ENCODE measurements around the gene BRIP1. TPM values are rescaled to one million over a fixed set of nuclear protein-coding genes. Genes with fewer than 3 reads are reported as not detected.

Gene BRIP1
- total RNA-seq, 2 experiments from 2014 or later: 1.0 to 1.9 TPM

DNA sequence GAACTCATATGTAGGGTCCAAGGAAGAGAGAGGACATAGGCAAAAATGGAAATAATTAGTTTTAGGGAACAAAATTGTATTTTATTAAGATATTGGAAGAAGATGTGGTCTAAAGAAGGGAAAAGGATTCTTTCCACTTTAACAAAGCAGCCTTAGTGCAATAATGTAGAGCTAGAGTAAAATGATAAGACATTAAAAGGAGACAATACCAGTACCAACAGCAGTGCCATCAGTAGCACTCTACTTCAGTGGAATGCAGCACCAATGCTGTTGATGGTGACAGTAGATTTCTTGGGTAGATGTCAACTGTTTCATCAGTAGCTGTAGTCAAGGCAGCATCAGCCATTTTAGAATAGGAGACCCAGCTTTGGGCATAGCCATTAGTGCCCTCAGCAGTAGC, 124.3 kb downstream of the BRIP1 start:
- no peak for TF ChIP-seq CTCF (IDR thresholded peaks at IDR 0.05)
- H3K4me1 ChIP-seq (ENCODE audit: insufficient read depth, low read length): no peaks in the 10 kb centered on the region
- CTCF ChIA-PET: interaction anchor here (1.2 kb wide), 1 partner anchor 14 kb away, joined by 4 read pairs; no protein-coding TSS in a partner anchor
- Mint-ChIP-seq H3K27ac (no peak overlapping the region), H3K36me3 (ENCODE audit: low read depth) (peaks cover 36% of the 10 kb centered on the region), H3K27me3 (no peaks in the 10 kb centered on the region), H3K9me3 (peaks cover 14% of the 10 kb centered on the region), H3K4me1 (ENCODE audit: low read depth) (no peaks in the 10 kb centered on the region), H3K4me3 (no peak overlapping the region)
- DNase-seq (no peak), ATAC-seq (ENCODE audit: poor library complexity) (no peak)
- H3K9me3 ChIP-seq (ENCODE audit: control insufficient read depth in 1 of 2, insufficient read depth in 1 of 2, low read length in 2 of 2): no peaks in the 10 kb centered on the region
- POLR2A ChIA-PET: no interaction called here
- no peak overlapping the region for H3K4me3 ChIP-seq (ENCODE audit: low read length)
- intact Hi-C loops (cut with DNase I, micrococcal nuclease): no loop called here
- no peak overlapping the region for H3K27ac ChIP-seq (ENCODE audit: low read depth in 1 of 2, low read length in 2 of 2)
- no peaks in the 10 kb centered on the region for H3K27me3 ChIP-seq (ENCODE audit: control insufficient read depth in 1 of 2, insufficient read depth in 2 of 2, low read length in 2 of 2)
- no peaks in the 10 kb centered on the region for H3K36me3 ChIP-seq (ENCODE audit: insufficient read depth, low read length)

DNA sequence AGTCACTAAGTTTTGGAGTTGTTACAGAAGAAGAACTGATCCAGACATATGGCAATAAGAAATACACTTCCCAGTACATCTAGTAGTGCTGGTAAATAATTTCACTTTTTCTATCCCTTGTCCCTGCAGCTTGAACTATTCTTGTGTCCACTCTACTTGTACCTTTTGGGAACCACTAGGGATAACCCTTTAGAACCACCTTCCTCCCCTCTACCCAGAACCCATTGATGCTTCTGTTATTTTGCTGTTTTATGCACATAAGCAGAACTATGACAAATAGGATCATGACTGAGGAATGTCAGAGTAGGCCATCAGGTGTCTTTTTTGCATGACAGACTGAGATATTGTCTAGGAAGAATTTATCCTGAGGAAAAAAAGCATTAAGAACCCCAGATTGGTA, 125.1 kb downstream of the BRIP1 start:
- POLR2A ChIA-PET: no interaction called here
- no peak overlapping the region for H3K4me3 ChIP-seq (ENCODE audit: low read length)
- no peaks in the 10 kb centered on the region for H3K9me3 ChIP-seq (ENCODE audit: control insufficient read depth in 1 of 2, insufficient read depth in 1 of 2, low read length in 2 of 2)
- no peak for DNase-seq
- H3K9me3 Mint-ChIP-seq: peaks cover 14% of the 10 kb centered on the region
- H3K27me3 Mint-ChIP-seq: no peaks in the 10 kb centered on the region
- H3K36me3 ChIP-seq (ENCODE audit: insufficient read depth, low read length): no peaks in the 10 kb centered on the region
- H3K27me3 ChIP-seq (ENCODE audit: control insufficient read depth in 1 of 2, insufficient read depth in 2 of 2, low read length in 2 of 2): no peaks in the 10 kb centered on the region
- intact Hi-C loops (cut with DNase I, micrococcal nuclease): no loop called here
- H3K27ac ChIP-seq (ENCODE audit: low read depth in 1 of 2, low read length in 2 of 2): no peak overlapping the region
- no peak for TF ChIP-seq CTCF (IDR thresholded peaks at IDR 0.05)
- no peak for ATAC-seq (ENCODE audit: poor library complexity)
- no peaks in the 10 kb centered on the region for H3K4me1 Mint-ChIP-seq (ENCODE audit: low read depth)
- H3K4me1 ChIP-seq (ENCODE audit: insufficient read depth, low read length): no peaks in the 10 kb centered on the region
- CTCF ChIA-PET: interaction anchor here (1.2 kb wide), 1 partner anchor 13 kb away, joined by 4 read pairs; no protein-coding TSS in a partner anchor
- H3K27ac Mint-ChIP-seq: no peak overlapping the region
- H3K4me3 Mint-ChIP-seq: no peak overlapping the region
- peaks cover 36% of the 10 kb centered on the region for H3K36me3 Mint-ChIP-seq (ENCODE audit: low read depth)

DNA sequence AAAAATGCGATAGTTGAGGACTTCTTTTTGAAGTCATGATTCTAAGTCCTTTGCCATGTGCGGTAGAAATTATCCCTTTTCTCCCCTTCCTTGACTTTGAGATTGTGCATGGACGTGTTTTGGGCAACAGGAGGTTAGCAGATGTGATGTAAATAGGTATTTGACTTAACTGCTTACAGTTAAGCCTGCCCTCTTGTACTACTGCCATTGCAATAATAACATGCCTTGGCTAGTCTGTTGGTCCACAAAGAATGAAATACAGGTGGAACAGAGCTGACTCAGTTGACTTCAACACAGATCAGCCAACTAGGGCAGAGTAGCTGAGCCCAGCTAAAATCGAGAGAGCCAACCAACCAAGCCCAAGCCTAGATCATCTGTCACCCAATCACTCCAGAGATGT, 125.5 kb downstream of the BRIP1 start:
- peaks cover 14% of the 10 kb centered on the region for H3K9me3 Mint-ChIP-seq
- ChIA-PET POLR2A (no interaction called here), CTCF (no interaction called here)
- no peak for TF ChIP-seq CTCF (IDR thresholded peaks at IDR 0.05)
- DNase-seq (no peak), ATAC-seq (ENCODE audit: poor library complexity) (no peak)
- no peaks in the 10 kb centered on the region for H3K4me1 ChIP-seq (ENCODE audit: insufficient read depth, low read length)
- H3K36me3 Mint-ChIP-seq (ENCODE audit: low read depth): peaks cover 36% of the 10 kb centered on the region
- no peaks in the 10 kb centered on the region for H3K9me3 ChIP-seq (ENCODE audit: control insufficient read depth in 1 of 2, insufficient read depth in 1 of 2, low read length in 2 of 2)
- H3K27me3 ChIP-seq (ENCODE audit: control insufficient read depth in 1 of 2, insufficient read depth in 2 of 2, low read length in 2 of 2): no peaks in the 10 kb centered on the region
- H3K4me3 ChIP-seq (ENCODE audit: low read length): no peak overlapping the region
- no peak overlapping the region for H3K27ac ChIP-seq (ENCODE audit: low read depth in 1 of 2, low read length in 2 of 2)
- no peak overlapping the region for H3K4me3 Mint-ChIP-seq
- no peak overlapping the region for H3K27ac Mint-ChIP-seq
- no peaks in the 10 kb centered on the region for H3K36me3 ChIP-seq (ENCODE audit: insufficient read depth, low read length)
- no peaks in the 10 kb centered on the region for H3K4me1 Mint-ChIP-seq (ENCODE audit: low read depth)
- H3K27me3 Mint-ChIP-seq: no peaks in the 10 kb centered on the region
- intact Hi-C loops (cut with DNase I, micrococcal nuclease): no loop called here

Measured in CD4-positive, alpha-beta T cell (primary cell).